A673 (cell line): ENCODE data around the gene NLRP5.

ENCODE experiments used
- CTCF ChIP-seq: fragments of 300-800, 200-600 bp; sonication (generic); conservative IDR thresholded peaks from 2 replicates; pipeline ENCODE4 v1.5.1; 2017; ENCODE audit warnings: low read depth, mild to moderate bottlenecking, antibody characterized with exemption, low read length, moderate library complexity, mixed read lengths
- EZH2 ChIP-seq: fragments of 200-600 bp; sonication (generic); IDR thresholded peaks from 2 replicates; pipeline ENCODE4 v1.6.1; 2017; ENCODE audit warnings: borderline replicate concordance, low read depth, mild to moderate bottlenecking, mixed read lengths, antibody characterized with exemption, low read length; ENCODE audit not compliant: poor library complexity, severe bottlenecking

DNA sequence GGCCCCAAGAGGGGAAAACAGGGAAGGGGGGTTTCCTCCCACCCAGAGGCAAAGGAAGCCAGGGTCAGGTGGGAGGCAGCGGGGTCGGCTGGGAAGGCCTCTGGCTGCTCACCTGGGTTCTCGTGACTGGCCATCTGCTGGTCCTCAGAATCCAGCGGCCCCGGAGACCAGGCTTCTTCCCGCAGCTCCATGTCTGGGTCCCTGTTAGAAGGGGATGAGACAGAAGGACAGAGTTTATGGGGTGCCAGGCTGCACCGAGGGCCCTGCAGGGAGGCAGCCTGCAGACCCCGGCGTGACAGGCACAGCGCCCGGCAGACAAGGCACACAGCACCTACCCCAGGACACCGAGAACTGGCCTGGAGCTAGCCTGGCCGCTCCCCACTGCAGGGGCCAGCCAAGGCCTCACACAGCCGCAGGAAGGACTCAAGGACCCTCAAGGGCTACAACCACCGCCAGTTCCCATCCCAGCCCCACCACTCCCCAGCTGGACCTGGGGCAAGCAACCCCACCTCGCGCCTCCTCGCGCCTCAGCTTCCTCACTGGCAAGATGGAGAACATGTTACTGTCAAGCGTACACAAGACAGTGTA is 116.5 kb downstream of the NLRP5 start:
- no peak for TF ChIP-seq CTCF
- TF ChIP-seq EZH2, result no peak
